Ureter (tissue), 1 donor: ENCODE data around the gene GDPD4. TPM values are rescaled to one million over a fixed set of nuclear protein-coding genes. Genes with fewer than 3 reads are reported as not detected.
A peak's percentile ranks its signal among the peaks of the same experiment; 100 is the strongest.

ENCODE experiments used
- DNase-seq: peaks from one replicate; pipeline ENCODE4 v3.0.0-alpha.2; 2020; ENCODE audit warnings: low spot score
- total RNA-seq: library from RNA; stranded (reverse); gene quantifications from one replicate; pipeline ENCODE4 v1.2.4, GENCODE V29; 2023
- donor health status: DM: yes; HTN: yes; CAD: no.

The GDPD4 gene
- total RNA-seq, 1 donor from 2014 or later: not detected

- peak; percentile 77 for DNase-seq
Measured at GRCh38 chr11:77191823-77192495, 109.5 kb downstream of the GDPD4 start.

GRCh38 chr11:77191429-77191822 lies 110.1 kb downstream of the GDPD4 start:
- DNase-seq: no peak

- DNase-seq: no peak
Measured at GRCh38 chr11:77190331-77191075, 111.0 kb downstream of the GDPD4 start.

- DNase-seq: no peak
Measured at GRCh38 chr11:77189588-77190210, 111.8 kb downstream of the GDPD4 start.

- DNase-seq: no peak
Measured at GRCh38 chr11:77188633-77189491, 112.6 kb downstream of the GDPD4 start.

GRCh38 chr11:77187776-77188632 lies 113.5 kb downstream of the GDPD4 start:
- DNase-seq: peak; percentile 79

- DNase-seq: no peak
Measured at GRCh38 chr11:77187111-77187750, 114.3 kb downstream of the GDPD4 start.

- no peak for DNase-seq
Measured at GRCh38 chr11:77186302-77186701, 115.2 kb downstream of the GDPD4 start.

GRCh38 chr11:77184136-77184860 lies 117.2 kb downstream of the GDPD4 start:
- no peak for DNase-seq

- no peak for DNase-seq
Measured at GRCh38 chr11:77183431-77183984, 118.0 kb downstream of the GDPD4 start.

GRCh38 chr11:77182542-77183430 lies 118.7 kb downstream of the GDPD4 start:
- no peak for DNase-seq

- no peak for DNase-seq
Measured at GRCh38 chr11:77181799-77182541, 119.5 kb downstream of the GDPD4 start.

GRCh38 chr11:77181226-77181625 lies 120.3 kb downstream of the GDPD4 start:
- no peak for DNase-seq

GRCh38 chr11:77180346-77180745 lies 121.1 kb downstream of the GDPD4 start:
- DNase-seq: no peak

GRCh38 chr11:77179681-77180080 lies 121.8 kb downstream of the GDPD4 start:
- no peak for DNase-seq

GRCh38 chr11:77179048-77179447 lies 122.4 kb downstream of the GDPD4 start:
- no peak for DNase-seq

GRCh38 chr11:77178150-77178549 lies 123.3 kb downstream of the GDPD4 start:
- DNase-seq: no peak

- no peak for DNase-seq
Measured at GRCh38 chr11:77176996-77177395, 124.5 kb downstream of the GDPD4 start.
